Osteocyte (in vitro differentiated cells): ENCODE data around the gene FBXW12. TPM values are rescaled to one million over a fixed set of nuclear protein-coding genes. Genes with fewer than 3 reads are reported as not detected.
A peak's percentile ranks its signal among the peaks of the same experiment; 100 is the strongest.

ENCODE experiments used
- DNase-seq: peaks from one replicate; pipeline ENCODE4 v3.0.0; 2021; ENCODE audit warnings: mixed read lengths; ENCODE audit not compliant: unreplicated experiment; ENCODE audit errors: extremely low spot score
- H3K27ac Mint-ChIP-seq: one replicate; pipeline ENCODE4 v1.8.0; 2021; ENCODE audit warnings: mild to moderate bottlenecking, mixed read lengths; ENCODE audit not compliant: unreplicated experiment
- H3K27me3 Mint-ChIP-seq: one replicate; pipeline ENCODE4 v1.8.0; 2021; ENCODE audit warnings: mixed read lengths; ENCODE audit not compliant: unreplicated experiment
- H3K36me3 Mint-ChIP-seq: one replicate; pipeline ENCODE4 v1.8.0; 2021; ENCODE audit warnings: mixed read lengths; ENCODE audit not compliant: unreplicated experiment
- H3K4me1 Mint-ChIP-seq: one replicate; pipeline ENCODE4 v1.8.0; 2021; ENCODE audit warnings: mixed read lengths; ENCODE audit not compliant: unreplicated experiment
- H3K4me3 Mint-ChIP-seq: one replicate; pipeline ENCODE4 v1.8.0; 2021; ENCODE audit warnings: mild to moderate bottlenecking, moderate library complexity, mixed read lengths; ENCODE audit not compliant: unreplicated experiment
- H3K9me3 Mint-ChIP-seq: one replicate; pipeline ENCODE4 v1.8.0; 2021; ENCODE audit warnings: mixed read lengths; ENCODE audit not compliant: unreplicated experiment
- total RNA-seq: library from RNA; stranded (reverse); gene quantifications from 2 replicates; pipeline ENCODE4 v1.2.1, GENCODE V29; 2021
- TF ChIP-seq, protein P1 (sequence below): fragments of 200-600 bp; sonication (generic); IDR thresholded peaks from 2 replicates; pipeline ENCODE4 v1.5.0; 2021; ENCODE audit warnings: antibody characterized with exemption, mild to moderate bottlenecking, moderate library complexity

FBXW12 gene
- total RNA-seq, 1 donor from 2014 or later = not detected

DNA sequence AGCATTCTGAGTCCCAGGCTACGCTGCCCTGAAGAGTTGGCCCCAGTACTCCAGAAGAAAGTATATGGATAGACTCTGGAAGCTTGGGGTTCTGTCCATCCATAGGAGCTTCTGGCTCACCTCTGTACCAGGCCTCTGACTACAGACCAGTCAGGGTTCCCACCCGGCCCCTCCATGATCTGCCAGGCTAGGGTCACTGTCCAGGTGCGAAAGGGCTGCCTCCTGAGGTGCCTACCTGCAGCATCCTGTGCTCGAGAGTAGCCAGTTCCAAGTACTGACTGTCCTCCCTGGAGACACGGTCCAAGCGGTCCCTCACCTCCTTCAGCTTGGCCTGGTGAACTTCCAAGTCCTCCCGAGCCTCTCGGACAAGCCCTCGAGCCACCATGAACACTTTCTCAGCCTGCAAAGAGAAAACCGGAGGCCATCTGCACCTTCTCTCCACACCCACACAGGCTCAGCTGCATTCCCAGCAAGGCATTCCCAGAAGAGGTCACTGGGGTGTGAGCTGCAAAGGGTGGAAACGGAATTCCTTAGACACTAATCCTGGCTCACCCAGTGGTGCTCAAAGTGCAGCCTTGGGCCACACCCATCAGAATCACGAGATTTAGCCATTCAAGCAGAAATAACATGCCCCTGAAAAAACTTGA, 61.6 kb downstream of the FBXW12 start:
- Mint-ChIP-seq H3K36me3 (peaks cover 5% of the 10 kb centered on the region), H3K9me3 (no peaks in the 10 kb centered on the region), H3K4me1 (peaks cover 23% of the 10 kb centered on the region), H3K4me3 (peak overlapping the region; percentile 52), H3K27ac (no peak overlapping the region), H3K27me3 (no peaks in the 10 kb centered on the region)
- DNase-seq = peak; percentile 82
- TF ChIP-seq, protein P1, sequence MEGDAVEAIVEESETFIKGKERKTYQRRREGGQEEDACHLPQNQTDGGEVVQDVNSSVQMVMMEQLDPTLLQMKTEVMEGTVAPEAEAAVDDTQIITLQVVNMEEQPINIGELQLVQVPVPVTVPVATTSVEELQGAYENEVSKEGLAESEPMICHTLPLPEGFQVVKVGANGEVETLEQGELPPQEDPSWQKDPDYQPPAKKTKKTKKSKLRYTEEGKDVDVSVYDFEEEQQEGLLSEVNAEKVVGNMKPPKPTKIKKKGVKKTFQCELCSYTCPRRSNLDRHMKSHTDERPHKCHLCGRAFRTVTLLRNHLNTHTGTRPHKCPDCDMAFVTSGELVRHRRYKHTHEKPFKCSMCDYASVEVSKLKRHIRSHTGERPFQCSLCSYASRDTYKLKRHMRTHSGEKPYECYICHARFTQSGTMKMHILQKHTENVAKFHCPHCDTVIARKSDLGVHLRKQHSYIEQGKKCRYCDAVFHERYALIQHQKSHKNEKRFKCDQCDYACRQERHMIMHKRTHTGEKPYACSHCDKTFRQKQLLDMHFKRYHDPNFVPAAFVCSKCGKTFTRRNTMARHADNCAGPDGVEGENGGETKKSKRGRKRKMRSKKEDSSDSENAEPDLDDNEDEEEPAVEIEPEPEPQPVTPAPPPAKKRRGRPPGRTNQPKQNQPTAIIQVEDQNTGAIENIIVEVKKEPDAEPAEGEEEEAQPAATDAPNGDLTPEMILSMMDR = no peak

DNA sequence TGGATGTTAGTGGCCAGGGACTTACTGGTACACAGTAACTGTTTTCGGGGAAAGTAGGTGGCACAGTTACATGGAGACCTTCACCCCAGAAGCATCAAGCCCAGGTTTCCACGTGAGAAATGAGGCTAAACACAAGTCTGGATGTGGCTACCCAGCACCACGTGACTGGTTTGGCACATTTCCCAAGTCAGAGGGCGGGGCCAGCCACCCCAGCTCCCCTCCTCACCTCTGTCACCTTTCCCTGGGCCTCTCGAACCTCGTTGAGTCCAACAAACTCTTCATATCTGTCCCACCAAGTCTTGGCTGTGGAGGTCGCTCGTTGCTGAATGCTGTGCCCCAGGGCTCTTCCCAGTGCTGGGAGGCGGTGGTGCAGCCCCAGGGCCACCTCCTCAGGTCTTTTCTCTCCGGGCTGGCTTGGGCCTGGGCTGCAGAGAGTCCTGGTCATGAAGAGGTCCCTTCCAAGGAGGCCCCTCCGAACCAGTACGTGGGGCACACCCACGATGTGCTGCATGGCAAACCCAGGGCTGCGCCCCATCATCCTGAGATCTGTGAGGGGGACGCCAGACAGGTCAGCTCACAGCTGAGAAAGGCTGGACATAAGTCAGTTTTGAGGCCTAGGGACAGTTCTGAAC, 62.7 kb downstream of the FBXW12 start:
- DNase-seq = no peak
- TF ChIP-seq, protein P1 = no peak
- no peak overlapping the region for H3K4me3 Mint-ChIP-seq
- no peaks in the 10 kb centered on the region for H3K27me3 Mint-ChIP-seq
- peaks cover 32% of the 10 kb centered on the region for H3K4me1 Mint-ChIP-seq
- H3K9me3 Mint-ChIP-seq = no peaks in the 10 kb centered on the region
- no peak overlapping the region for H3K27ac Mint-ChIP-seq
- H3K36me3 Mint-ChIP-seq = peaks cover 5% of the 10 kb centered on the region

DNA sequence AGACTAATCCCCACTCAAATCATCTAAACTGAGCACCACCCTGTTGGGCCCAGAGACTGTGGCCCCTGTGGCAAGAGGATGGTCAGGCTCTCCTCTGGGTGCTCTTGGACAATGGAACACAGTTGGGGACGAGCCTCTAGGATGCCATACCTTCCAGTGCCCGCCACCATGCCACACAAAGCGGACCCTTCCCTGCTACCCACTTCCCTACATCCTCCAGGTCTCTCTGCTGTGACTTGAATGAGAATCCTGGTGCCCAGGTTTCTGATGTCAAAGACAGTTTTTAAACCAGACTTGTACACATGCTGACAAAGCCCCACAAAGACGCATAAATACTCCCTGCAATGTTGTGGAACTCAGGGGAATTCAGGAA, 63.2 kb downstream of the FBXW12 start:
- no peak overlapping the region for H3K4me3 Mint-ChIP-seq
- no peaks in the 10 kb centered on the region for H3K9me3 Mint-ChIP-seq
- H3K27me3 Mint-ChIP-seq = no peaks in the 10 kb centered on the region
- DNase-seq = no peak
- peaks cover 5% of the 10 kb centered on the region for H3K36me3 Mint-ChIP-seq
- H3K27ac Mint-ChIP-seq = no peak overlapping the region
- TF ChIP-seq, protein P1 = no peak
- H3K4me1 Mint-ChIP-seq = peaks cover 30% of the 10 kb centered on the region

DNA sequence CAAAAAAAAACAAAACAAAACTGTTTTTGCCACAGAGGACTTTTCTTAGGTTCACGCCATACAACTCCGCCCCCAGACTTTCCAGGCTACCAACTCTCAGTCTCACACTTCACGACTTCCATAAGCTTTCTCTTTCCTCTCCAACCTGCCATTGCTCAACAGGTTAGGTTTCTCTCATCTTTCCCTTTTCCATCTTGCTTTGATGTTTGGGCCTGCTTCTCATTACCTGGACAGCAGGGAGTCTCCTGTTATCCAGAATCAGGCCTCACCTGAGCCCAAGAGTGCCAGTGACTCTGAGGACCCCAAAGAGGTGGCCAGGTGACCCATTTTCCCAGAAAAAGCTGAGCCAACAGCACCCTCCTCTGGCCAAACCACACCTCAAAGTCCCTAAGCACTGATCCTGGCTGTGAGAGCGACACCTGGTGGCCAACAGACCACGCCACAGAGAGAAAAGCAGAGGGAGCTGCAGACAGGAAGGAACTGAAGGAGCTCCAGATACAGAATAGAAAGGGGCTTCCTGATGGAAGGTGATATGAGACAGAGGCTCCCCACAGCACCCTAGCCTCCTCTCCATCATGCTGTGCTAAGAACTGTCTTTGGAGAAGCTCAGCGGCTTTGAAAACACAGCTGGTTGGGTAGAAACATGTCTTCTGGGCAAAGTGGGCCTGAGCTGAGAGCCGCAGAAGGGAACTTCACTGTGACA, 63.9 kb downstream of the FBXW12 start:
- DNase-seq = peak; percentile 93
- TF ChIP-seq, protein P1 = peak; percentile 100
- Mint-ChIP-seq H3K36me3 (peaks cover 5% of the 10 kb centered on the region), H3K27me3 (no peaks in the 10 kb centered on the region), H3K27ac (no peak overlapping the region), H3K4me1 (peaks cover 28% of the 10 kb centered on the region), H3K4me3 (no peak overlapping the region), H3K9me3 (no peaks in the 10 kb centered on the region)

DNA sequence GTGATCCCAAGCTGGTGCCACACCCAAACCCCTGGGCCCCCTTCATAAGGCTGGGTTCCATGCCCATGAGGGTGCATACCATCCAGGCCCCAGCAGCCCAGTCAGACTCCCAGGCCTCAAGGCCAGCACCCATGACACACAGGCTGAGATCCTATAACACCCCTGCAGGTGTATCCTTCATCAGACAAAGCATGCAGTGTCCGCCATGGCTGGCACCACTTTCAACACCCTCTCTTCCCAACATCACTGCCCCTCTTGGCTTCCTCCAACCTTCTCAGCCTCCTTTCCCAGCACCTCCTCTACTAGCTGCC, 64.4 kb downstream of the FBXW12 start:
- H3K27ac Mint-ChIP-seq = no peak overlapping the region
- no peaks in the 10 kb centered on the region for H3K27me3 Mint-ChIP-seq
- H3K4me1 Mint-ChIP-seq = peaks cover 31% of the 10 kb centered on the region
- H3K36me3 Mint-ChIP-seq = peaks cover 5% of the 10 kb centered on the region
- H3K4me3 Mint-ChIP-seq = no peak overlapping the region
- no peak for DNase-seq
- no peaks in the 10 kb centered on the region for H3K9me3 Mint-ChIP-seq
- TF ChIP-seq, protein P1 = no peak
